GM23338 (cell line): ENCODE measurements around the gene CIDEB. TPM values are rescaled to one million over a fixed set of nuclear protein-coding genes. Genes with fewer than 3 reads are reported as not detected.

ENCODE experiments used
- ATAC-seq: fragments of 200-7000 bp; cut with Tn5 transposase; 3 replicates; pipeline ENCODE4 v1.9.1; 2020
- DNase-seq: peaks from one replicate; pipeline ENCODE4 v3.0.0-alpha.2; 2015; ENCODE audit warnings: low spot score
- H2AFZ ChIP-seq: fragments of 200-600 bp; sonication (generic); 2 replicates; pipeline ENCODE4 v1.8.0; 2016; ENCODE audit warnings: antibody characterized with exemption, mild to moderate bottlenecking, moderate library complexity
- H3F3A ChIP-seq: fragments of 200-600 bp; sonication (generic); replicated peaks from 2 replicates; pipeline ENCODE4 v1.8.0; 2017; ENCODE audit warnings: antibody characterized with exemption, mixed run types, low read depth
- H3K27ac ChIP-seq: fragments of 200-600 bp; sonication (generic); 2 replicates; pipeline ENCODE4 v1.6.1; 2016; ENCODE audit warnings: low read depth
- H3K27me3 ChIP-seq: fragments of 200-600 bp; sonication (generic); 2 replicates; pipeline ENCODE4 v1.8.0; 2016; ENCODE audit warnings: mild to moderate bottlenecking, mixed run types, moderate library complexity; ENCODE audit not compliant: insufficient read depth
- H3K36me3 ChIP-seq: fragments of 200-600 bp; sonication (generic); 2 replicates; pipeline ENCODE4 v1.8.0; 2016; ENCODE audit warnings: mild to moderate bottlenecking; ENCODE audit not compliant: insufficient read depth
- H3K4me1 ChIP-seq: fragments of 200-600 bp; sonication (generic); 2 replicates; pipeline ENCODE4 v1.8.0; 2016; ENCODE audit warnings: mild to moderate bottlenecking, moderate library complexity; ENCODE audit not compliant: insufficient read depth
- H3K4me2 ChIP-seq: fragments of 200-600 bp; sonication (generic); 2 replicates; pipeline ENCODE4 v1.7.1; 2017; ENCODE audit warnings: mixed run types
- H3K4me3 ChIP-seq: fragments of 200-600 bp; sonication (generic); 2 replicates; pipeline ENCODE4 v1.6.1; 2016; ENCODE audit warnings: mixed run types
- H3K79me2 ChIP-seq: fragments of 200-600 bp; sonication (generic); replicated peaks from 2 replicates; pipeline ENCODE4 v1.8.0; 2017; ENCODE audit warnings: mild to moderate bottlenecking; ENCODE audit not compliant: insufficient read depth
- H3K9me2 ChIP-seq: fragments of 200-600 bp; sonication (generic); 2 replicates; pipeline ENCODE4 v1.8.0; 2017; ENCODE audit not compliant: insufficient read depth
- H4K20me1 ChIP-seq: fragments of 200-600 bp; sonication (generic); replicated peaks from 2 replicates; pipeline ENCODE4 v1.8.0; 2017; ENCODE audit warnings: mild to moderate bottlenecking; ENCODE audit not compliant: insufficient read depth
- H3K27ac Mint-ChIP-seq: 2 replicates; pipeline ENCODE4 v1.8.0; 2020; ENCODE audit warnings: inconsistent platforms, mild to moderate bottlenecking, moderate library complexity, mixed read lengths
- H3K27me3 Mint-ChIP-seq: 3 replicates; pipeline ENCODE4 v1.8.0; 2022; ENCODE audit warnings: low read depth, mild to moderate bottlenecking, moderate library complexity, mixed read lengths, inconsistent platforms; ENCODE audit not compliant: insufficient read depth, poor library complexity
- H3K36me3 Mint-ChIP-seq: 3 replicates; pipeline ENCODE4 v1.8.0; 2021; ENCODE audit warnings: low read depth, mild to moderate bottlenecking, inconsistent platforms, moderate library complexity, mixed read lengths
- H3K4me1 Mint-ChIP-seq: 3 replicates; pipeline ENCODE4 v1.8.0; 2020; ENCODE audit warnings: mild to moderate bottlenecking, inconsistent platforms, mixed read lengths
- H3K4me3 Mint-ChIP-seq: 3 replicates; pipeline ENCODE4 v1.8.0; 2021; ENCODE audit warnings: moderate library complexity, mild to moderate bottlenecking, inconsistent platforms, mixed read lengths
- H3K9me3 Mint-ChIP-seq: 3 replicates; pipeline ENCODE4 v1.8.0; 2020; ENCODE audit warnings: moderate library complexity, mild to moderate bottlenecking, inconsistent platforms, mixed read lengths
- CREB1 ChIP-seq: fragments of 250-450 bp; sonication (Bioruptor Pico); IDR thresholded peaks from 2 replicates; pipeline ENCODE4 v1.5.0; 2020; ENCODE audit warnings: low read depth, mild to moderate bottlenecking, moderate library complexity
- CTCF ChIP-seq, 2 experiments: fragments of 200-600 bp in 1 of 2; sonication (generic) in 1 of 2; conservative IDR thresholded peaks; 2 replicates each; pipeline versions ENCODE4 v1.5.1 to v1.6.1; 2016 to 2017; ENCODE audit warnings: antibody characterized with exemption in 2 of 2, low read depth in 2 of 2, mild to moderate bottlenecking in 2 of 2, moderate library complexity in 1 of 2
- EZH2 ChIP-seq: fragments of 200-600 bp; sonication (generic); IDR thresholded peaks from one replicate; pipeline ENCODE4 v1.8.0; 2017; ENCODE audit warnings: antibody characterized with exemption, mild to moderate bottlenecking, low read depth; ENCODE audit not compliant: unreplicated experiment
- EZH2phosphoT487 ChIP-seq: fragments of 200-600 bp; sonication (generic); IDR thresholded peaks from one replicate; pipeline ENCODE4 v1.8.1; 2018; ENCODE audit warnings: antibody characterized with exemption; ENCODE audit not compliant: unreplicated experiment
- JUNB ChIP-seq: IDR thresholded peaks from one replicate; pipeline ENCODE4 v1.6.1; 2016; ENCODE audit warnings: antibody characterized with exemption; ENCODE audit not compliant: unreplicated experiment
- POLR2AphosphoS5 ChIP-seq: IDR thresholded peaks from 2 replicates; pipeline ENCODE4 v1.6.1; 2016; ENCODE audit warnings: antibody characterized with exemption, low read depth
- REST ChIP-seq: IDR thresholded peaks from one replicate; pipeline ENCODE4 v1.6.1; 2018; ENCODE audit warnings: antibody characterized with exemption; ENCODE audit not compliant: unreplicated experiment
- STAT1 ChIP-seq: IDR thresholded peaks from one replicate; pipeline ENCODE4 v1.6.1; 2016; ENCODE audit warnings: antibody characterized with exemption; ENCODE audit not compliant: unreplicated experiment
- ZNF462 ChIP-seq: fragments of 250-450 bp; sonication (Bioruptor Pico); IDR thresholded peaks from 2 replicates; pipeline ENCODE4 v1.5.0; 2020; ENCODE audit warnings: mild to moderate bottlenecking, moderate library complexity
- long read RNA-seq: library from polyadenylated mRNA; unstranded; transcript quantifications from one replicate; pipeline ENCODE4 v2.0.0, GENCODE V29; 2020; ENCODE audit not compliant: unreplicated experiment
- polyA plus RNA-seq: library from polyadenylated mRNA; unstranded; fragments of >200 nt; fragmentation: Nextera tagmentation; extraction: Ambion mirVana; gene quantifications from 2 replicates; pipeline ENCODE4 v1.2.1, GENCODE V29; 2016
- total RNA-seq: library from RNA; depleted of rRNA; stranded (reverse); fragments of >200 nt; shearing (Covaris generic); gene quantifications from 2 replicates; pipeline ENCODE4 v1.2.3, GENCODE V29; 2014; rRNA removed

The CIDEB gene
- total RNA-seq, result 4.6 and 8.9 TPM in 2 replicates
- polyA plus RNA-seq, result 3.4 and 5.0 TPM in 2 replicates
- long read RNA-seq, result 0 reads

- peaks cover 4% of the 10 kb centered on the region; the same call in 1 of the 2 replicates for H3K4me1 ChIP-seq
- no peaks in the 10 kb centered on the region for H3K9me3 Mint-ChIP-seq
- H3K36me3 ChIP-seq, result peaks cover 17% of the 10 kb centered on the region; the same call in 1 of the 2 replicates
- H3K27me3 Mint-ChIP-seq, result peaks cover 20% of the 10 kb centered on the region
- DNase-seq, result peak; percentile 76
- H3K4me3 ChIP-seq, result no peak within 1 kb of the TSS
- H3K4me2 ChIP-seq, result no peak within 1 kb of the TSS
- no peaks in the 10 kb centered on the region for H3K79me2 ChIP-seq
- no peak within 1 kb of the TSS for H3K27ac Mint-ChIP-seq
- 0 out of 2 replicates have a peak, but pooled peaks cover 9% of the 10 kb centered on the region for H3K27me3 ChIP-seq
- H3K4me1 Mint-ChIP-seq, result peaks cover 15% of the 10 kb centered on the region
- H3K36me3 Mint-ChIP-seq, result peaks cover 62% of the 10 kb centered on the region
- TF ChIP-seq ZNF462 (CRISPR knock-in tag) (no peak), JUNB (no peak), STAT1 (no peak), EZH2phosphoT487 (no peak), REST (no peak), CTCF (conservative IDR thresholded peaks at IDR 0.05; ENCODE audit: low read depth in 2 of 2) (peak; percentile 77 to 95), CREB1 (CRISPR knock-in tag) (no peak), POLR2AphosphoS5 (no peak), EZH2 (no peak)
- no peak within 1 kb of the TSS for H3K27ac ChIP-seq
- no peak within 1 kb of the TSS for H2AFZ ChIP-seq
- peak; percentile 18 for ATAC-seq
- no peaks in the 10 kb centered on the region for H3K9me2 ChIP-seq
- H4K20me1 ChIP-seq, result peaks cover 3% of the 10 kb centered on the region
- H3K4me3 Mint-ChIP-seq, result no peak within 1 kb of the TSS
- no peaks in the 10 kb centered on the region for H3F3A ChIP-seq
Observed at GRCh38 chr14:24307575-24308341, at the start of gene CIDEB. TSS of gene CIDEB (minus strand) at chr14:24307977. CDS start at chr14:24307858, 119 bp downstream.
